B cell (primary cell): Measurements from ENCODE around the gene TUBB4A. TPM values are rescaled to one million over a fixed set of nuclear protein-coding genes. Genes with fewer than 3 reads are reported as not detected.

Experiments used
- ATAC-seq: fragments of 200-7000 bp; cut with Tn5 transposase; one replicate; pipeline ENCODE4 v1.10.0; 2021; ENCODE audit warnings: low read depth, mild to moderate bottlenecking, moderate number of reproducible peaks, moderate library complexity
- CTCF ChIA-PET: fragments of 350-600 bp; sonication (Branson Sonifier 250); formaldehyde crosslinking; loops from one replicate; lab custom pipeline; 2021; ENCODE audit warnings: antibody characterized with exemption, inconsistent platforms; lab: Charles Lee
- POLR2A ChIA-PET: fragments of 350-600 bp; sonication (Branson Sonifier 250); formaldehyde crosslinking; loops from one replicate; lab custom pipeline; 2021; ENCODE audit warnings: antibody characterized with exemption; lab: Charles Lee
- DNase-seq: peaks from one replicate; pipeline ENCODE4 v3.0.0; 2013
- H2AFZ ChIP-seq: 2 replicates; pipeline ENCODE4 v1.6.1; 2012; ENCODE audit warnings: mild to moderate bottlenecking, low read depth, low read length; ENCODE audit not compliant: insufficient read depth, poor library complexity, severe bottlenecking
- H3K27ac ChIP-seq, 2 donors: 1 replicate in 1 of 2; 2 replicates in 1 of 2; pipeline ENCODE4 v1.5.1; 2012 to 2013; ENCODE audit warnings: low read length in 2 of 2, mild to moderate bottlenecking in 2 of 2, moderate library complexity in 1 of 2
- H3K27me3 ChIP-seq, 4 experiments: fragments of 200-600 bp in 1 of 4; sonication (generic) in 1 of 4; replicated peaks in 1 of 4; 1 replicate in 2 of 4; 2 replicates in 2 of 4; pipeline versions ENCODE4 v1.6.1 to v1.7.0; 2013 to 2016; ENCODE audit warnings: low read length in 3 of 4, mild to moderate bottlenecking in 2 of 4, mixed read lengths in 1 of 4, moderate library complexity in 1 of 4; ENCODE audit not compliant: insufficient read depth in 4 of 4, control insufficient read depth in 3 of 4; ENCODE audit errors: control extremely low read depth in 1 of 4
- H3K36me3 ChIP-seq, 2 experiments: replicated peaks in 1 of 2; 1 replicate in 1 of 2; 2 replicates in 1 of 2; pipeline versions ENCODE4 v1.6.1 to v1.7.1; 2013; ENCODE audit warnings: low read length in 1 of 2; ENCODE audit not compliant: insufficient read depth in 2 of 2, control insufficient read depth in 1 of 2; ENCODE audit errors: control extremely low read depth in 1 of 2, extremely low read depth in 1 of 2
- H3K4me1 ChIP-seq, 2 donors: fragments of 200-600 bp in 1 of 2; sonication (generic) in 1 of 2; 1 replicate in 1 of 2; 2 replicates in 1 of 2; pipeline versions ENCODE4 v1.5.1 to v1.6.1; 2013 to 2017; ENCODE audit warnings: low read length in 2 of 2; ENCODE audit not compliant: control insufficient read depth in 2 of 2, insufficient read depth in 2 of 2
- H3K4me2 ChIP-seq: replicated peaks from 2 replicates; pipeline ENCODE3; 2012; ENCODE audit warnings: mild to moderate bottlenecking, low read depth, low read length; ENCODE audit not compliant: poor library complexity, severe bottlenecking
- H3K4me3 ChIP-seq, 5 experiments: fragments of 200-600 bp in 1 of 5; sonication (generic) in 1 of 5; 1 replicate in 3 of 5; 2 replicates in 2 of 5; pipeline versions ENCODE4 v1.5.1 to v1.7.0; 2011 to 2016; ENCODE audit warnings: low read length in 4 of 5, mild to moderate bottlenecking in 4 of 5, low read depth in 2 of 5, control low read depth in 1 of 5, moderate library complexity in 1 of 5; ENCODE audit not compliant: insufficient read depth in 1 of 5; ENCODE audit errors: control extremely low read depth in 1 of 5, extremely low read depth in 1 of 5
- H3K79me2 ChIP-seq: fragments of 200-600 bp; sonication (generic); one replicate; pipeline ENCODE4 v1.6.0; 2016; ENCODE audit warnings: low read length; ENCODE audit not compliant: control insufficient read depth, insufficient read depth
- H3K9ac ChIP-seq: fragments of 200-600 bp; sonication (generic); 2 replicates; pipeline ENCODE4 v1.6.1; 2017; ENCODE audit warnings: mild to moderate bottlenecking, low read length, moderate library complexity
- H3K9me3 ChIP-seq, 3 donors: one replicate each; pipeline versions ENCODE4 v1.6.1 to v1.7.1; 2013; ENCODE audit warnings: low read length in 2 of 3; ENCODE audit not compliant: control insufficient read depth in 2 of 3, insufficient read depth in 1 of 3; ENCODE audit errors: control extremely low read depth in 1 of 3
- H4K20me1 ChIP-seq: 2 replicates; pipeline ENCODE4 v1.6.0; 2012; ENCODE audit warnings: mild to moderate bottlenecking, low read length; ENCODE audit not compliant: insufficient read depth, control insufficient read depth, poor library complexity, severe bottlenecking
- H3K27ac Mint-ChIP-seq: one replicate; pipeline ENCODE4 v1.8.0; 2021; ENCODE audit warnings: mixed read lengths
- H3K27me3 Mint-ChIP-seq: one replicate; pipeline ENCODE4 v1.8.0; 2021; ENCODE audit warnings: mixed read lengths
- H3K4me1 Mint-ChIP-seq: one replicate; pipeline ENCODE4 v1.8.0; 2021; ENCODE audit warnings: mixed read lengths
- H3K4me3 Mint-ChIP-seq: one replicate; pipeline ENCODE4 v1.8.0; 2021; ENCODE audit warnings: mixed read lengths
- H3K9me3 Mint-ChIP-seq: one replicate; pipeline ENCODE4 v1.8.0; 2022; ENCODE audit warnings: mixed read lengths; ENCODE audit not compliant: insufficient read depth
- CTCF ChIP-seq: fragments of 200-600 bp; IDR thresholded peaks from one replicate; pipeline ENCODE4 v1.8.0; 2022; ENCODE audit warnings: antibody characterized with exemption, mild to moderate bottlenecking
- EZH2 ChIP-seq: IDR thresholded peaks from 2 replicates; pipeline ENCODE4 v1.6.1; 2012; ENCODE audit warnings: borderline replicate concordance, low read depth, mild to moderate bottlenecking, moderate library complexity, low read length; ENCODE audit not compliant: insufficient read depth, poor library complexity, severe bottlenecking
- WGBS: methylation state at CpG from one replicate; pipeline ENCODE4 v1.1.5; 2013; ENCODE audit warnings: missing lambda C conversion rate; ENCODE audit not compliant: insufficient coverage; 5-methylcytosine and 5-hydroxymethylcytosine counted together
- intact Hi-C: fragments of 100-400 bp; cut with micrococcal nuclease; formaldehyde crosslinking; loops from one replicate; pipeline ENCODE4 v1.10.0; 2022
- polyA plus RNA-seq: library from polyadenylated mRNA; depleted of rRNA; stranded (reverse); fragments of >200 nt; gene quantifications from 2 replicates; pipeline ENCODE4 v1.2.3, GENCODE V29; 2012
- total RNA-seq, 2 donors: library from RNA; stranded (reverse); fragments of 120-200 nt in 1 of 2; gene quantifications; 1 replicate in 1 of 2; 2 replicates in 1 of 2; pipeline versions ENCODE4 v1.2.3 to v1.2.4, GENCODE V29; 2013 to 2022

Gene TUBB4A
- total and polyA plus RNA-seq, 2 donors (not counting 1 experiment from before 2014, with no cell fraction given), result 3.9 to 21.9 TPM

DNA sequence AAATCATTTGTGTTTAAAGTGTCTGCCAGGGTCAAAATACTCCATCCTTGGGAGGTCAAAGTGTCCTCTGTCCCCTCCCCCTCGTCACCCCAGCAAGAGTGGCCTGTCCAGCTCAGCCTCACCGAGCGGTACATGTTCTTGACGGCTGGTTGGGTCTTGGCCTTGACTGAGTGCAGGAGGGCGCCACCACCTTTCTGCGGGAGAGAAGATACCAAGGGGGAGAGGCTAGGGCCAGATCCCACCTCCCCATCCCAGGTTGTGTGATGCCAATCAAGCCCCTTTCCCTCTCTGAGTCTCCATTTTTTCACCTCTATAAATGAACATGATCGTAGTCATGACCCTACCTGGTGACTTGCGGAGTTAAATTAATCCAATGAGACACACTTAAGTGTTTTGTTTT lies 31.9 kb downstream of the TUBB4A start:
- H3K9me3 ChIP-seq, result no peaks in the 10 kb centered on the region
- ATAC-seq (no peak), DNase-seq (no peak)
- H3K4me1 ChIP-seq, result no peaks in the 10 kb centered on the region
- no peaks in the 10 kb centered on the region for H3K27me3 Mint-ChIP-seq
- H3K4me2 ChIP-seq, result no peak overlapping the region
- H3K4me1 Mint-ChIP-seq, result peaks cover 5% of the 10 kb centered on the region
- no peak overlapping the region for H3K9ac ChIP-seq
- H3K9me3 Mint-ChIP-seq, result no peaks in the 10 kb centered on the region
- ChIA-PET CTCF (interaction anchor here (1.3 kb wide), 1 partner anchor 12 kb away, joined by 3 read pairs; the partner anchor contains the start of gene DENND1C), POLR2A (interaction anchor here (0.7 kb wide), 1 partner anchor 357 kb away, joined by 3 read pairs; no protein-coding TSS in a partner anchor)
- no peak overlapping the region for H3K27ac Mint-ChIP-seq
- H2AFZ ChIP-seq, result no peak overlapping the region
- intact Hi-C loops, result no loop called here
- TF ChIP-seq CTCF, result no peak
- TF ChIP-seq EZH2, result no peak
- H3K79me2 ChIP-seq, result no peaks in the 10 kb centered on the region
- H3K27me3 ChIP-seq, result no peaks in the 10 kb centered on the region
- H3K36me3 ChIP-seq, result peaks cover 0 to 44% of the 10 kb centered on the region in 2 experiments
- no peak overlapping the region for H3K4me3 Mint-ChIP-seq
- WGBS, result 95% methylated on average over 3 of the region's 8 CpGs
- H3K4me3 ChIP-seq, result no peak overlapping the region
- no peaks in the 10 kb centered on the region for H4K20me1 ChIP-seq
- no peak overlapping the region for H3K27ac ChIP-seq

- no peak overlapping the region for H3K4me2 ChIP-seq
- no peak overlapping the region for H3K4me3 ChIP-seq
- POLR2A ChIA-PET, result no interaction called here
- H3K9ac ChIP-seq, result no peak overlapping the region
- no peak overlapping the region for H3K27ac Mint-ChIP-seq
- TF ChIP-seq EZH2 (no peak), CTCF (no peak)
- H3K27me3 Mint-ChIP-seq, result no peaks in the 10 kb centered on the region
- no peak overlapping the region for H3K4me3 Mint-ChIP-seq
- H3K9me3 Mint-ChIP-seq, result no peaks in the 10 kb centered on the region
- H3K36me3 ChIP-seq, result peaks cover 0 to 28% of the 10 kb centered on the region in 2 experiments
- no peak overlapping the region for H2AFZ ChIP-seq
- peaks cover 15% of the 10 kb centered on the region for H3K4me1 Mint-ChIP-seq
- H3K9me3 ChIP-seq, result peaks cover 0 to 10% (median 0%) of the 10 kb centered on the region in 3 donors
- intact Hi-C loops, result no loop called here
- H3K27me3 ChIP-seq, result peaks cover 0 to 15% (median 6%) of the 10 kb centered on the region in 4 experiments
- CTCF ChIA-PET, result no interaction called here
- ATAC-seq (no peak), DNase-seq (no peak)
- no peaks in the 10 kb centered on the region for H3K79me2 ChIP-seq
- 85% methylated on average over 6 of the region's 8 CpGs for WGBS
- no peaks in the 10 kb centered on the region for H4K20me1 ChIP-seq
- no peak overlapping the region for H3K27ac ChIP-seq
- H3K4me1 ChIP-seq, result peaks cover 10 to 11% of the 10 kb centered on the region in 2 donors
These were observed 34.7 kb downstream of the TUBB4A start for GRCh38 chr19:6467384-6467783.
